ENCODE results near the gene DACT2.

DACT2 gene

DNA sequence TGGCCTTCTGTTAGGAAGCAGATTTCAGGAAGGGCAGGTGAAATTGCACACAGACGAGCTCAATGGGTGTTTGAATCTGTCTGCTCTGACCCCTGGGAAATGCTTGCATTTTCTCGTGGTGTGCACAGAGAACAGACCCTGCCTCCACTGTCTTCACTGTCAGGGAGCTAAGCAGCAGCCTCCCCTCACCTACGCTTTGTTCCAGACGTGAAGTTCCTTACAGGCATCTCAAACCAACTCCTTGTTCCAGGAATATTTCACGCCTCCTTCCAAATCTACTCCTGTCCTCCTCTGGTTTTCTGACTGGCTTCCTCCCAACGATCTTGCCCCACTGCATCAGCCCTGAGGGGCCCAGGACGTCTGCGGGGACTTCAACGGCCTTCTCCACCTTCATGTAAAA lies 13.7 kb downstream of the DACT2 start:
- TF ChIP-seq, protein P1, sequence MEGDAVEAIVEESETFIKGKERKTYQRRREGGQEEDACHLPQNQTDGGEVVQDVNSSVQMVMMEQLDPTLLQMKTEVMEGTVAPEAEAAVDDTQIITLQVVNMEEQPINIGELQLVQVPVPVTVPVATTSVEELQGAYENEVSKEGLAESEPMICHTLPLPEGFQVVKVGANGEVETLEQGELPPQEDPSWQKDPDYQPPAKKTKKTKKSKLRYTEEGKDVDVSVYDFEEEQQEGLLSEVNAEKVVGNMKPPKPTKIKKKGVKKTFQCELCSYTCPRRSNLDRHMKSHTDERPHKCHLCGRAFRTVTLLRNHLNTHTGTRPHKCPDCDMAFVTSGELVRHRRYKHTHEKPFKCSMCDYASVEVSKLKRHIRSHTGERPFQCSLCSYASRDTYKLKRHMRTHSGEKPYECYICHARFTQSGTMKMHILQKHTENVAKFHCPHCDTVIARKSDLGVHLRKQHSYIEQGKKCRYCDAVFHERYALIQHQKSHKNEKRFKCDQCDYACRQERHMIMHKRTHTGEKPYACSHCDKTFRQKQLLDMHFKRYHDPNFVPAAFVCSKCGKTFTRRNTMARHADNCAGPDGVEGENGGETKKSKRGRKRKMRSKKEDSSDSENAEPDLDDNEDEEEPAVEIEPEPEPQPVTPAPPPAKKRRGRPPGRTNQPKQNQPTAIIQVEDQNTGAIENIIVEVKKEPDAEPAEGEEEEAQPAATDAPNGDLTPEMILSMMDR (conservative IDR thresholded peaks at IDR 0.05), result no peak
- no peak overlapping the region for H3K27ac ChIP-seq

DNA sequence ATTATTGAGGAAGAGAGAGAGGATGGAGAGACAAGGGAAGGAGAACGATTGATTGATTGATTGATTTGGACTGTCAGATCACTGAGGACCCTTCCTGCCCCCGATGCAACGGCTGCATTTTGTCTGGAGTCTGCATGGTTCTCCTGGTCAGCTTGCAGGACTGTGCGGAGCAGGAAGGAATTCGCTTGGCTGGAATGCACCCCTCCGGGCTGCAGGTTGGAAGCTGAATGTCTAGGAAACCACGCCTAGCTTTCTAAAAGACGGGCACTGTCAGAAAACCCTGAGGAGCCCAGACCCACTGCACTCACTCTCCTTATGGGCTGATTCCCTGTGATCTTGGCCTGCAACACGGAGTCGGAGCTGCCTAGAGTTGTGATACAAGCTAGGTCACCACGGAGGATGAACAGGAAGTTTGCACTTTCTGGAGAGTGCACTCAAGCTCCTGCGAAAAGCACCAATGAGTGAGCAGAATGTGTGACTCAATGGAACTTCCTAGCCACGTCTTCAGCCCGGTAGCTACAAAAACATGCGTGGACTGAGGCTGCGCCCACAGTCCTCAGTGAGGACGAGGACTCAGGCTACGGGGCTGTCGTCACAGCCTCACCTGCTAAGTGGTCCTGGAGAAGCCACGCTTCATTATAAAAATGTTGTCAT lies 14.4 kb downstream of the DACT2 start:
- no peak overlapping the region for H3K27ac ChIP-seq
- TF ChIP-seq, protein P1 (conservative IDR thresholded peaks at IDR 0.05), result no peak

DNA sequence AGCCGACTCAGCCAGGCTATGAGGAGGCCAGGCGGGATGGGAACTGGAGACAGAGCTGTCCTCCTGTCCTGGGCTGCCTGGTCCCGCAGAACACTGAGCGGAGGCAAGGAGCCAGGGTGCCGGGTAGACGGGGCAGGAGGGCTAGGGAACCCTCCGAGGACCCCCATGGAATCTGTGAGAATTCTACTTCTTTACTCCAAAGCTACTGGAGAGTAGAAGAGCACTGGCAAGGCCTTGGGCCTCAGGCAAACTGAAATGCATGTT lies 14.9 kb downstream of the DACT2 start:
- no peak overlapping the region for H3K27ac ChIP-seq
- TF ChIP-seq, protein P1 (conservative IDR thresholded peaks at IDR 0.05), result no peak

DNA sequence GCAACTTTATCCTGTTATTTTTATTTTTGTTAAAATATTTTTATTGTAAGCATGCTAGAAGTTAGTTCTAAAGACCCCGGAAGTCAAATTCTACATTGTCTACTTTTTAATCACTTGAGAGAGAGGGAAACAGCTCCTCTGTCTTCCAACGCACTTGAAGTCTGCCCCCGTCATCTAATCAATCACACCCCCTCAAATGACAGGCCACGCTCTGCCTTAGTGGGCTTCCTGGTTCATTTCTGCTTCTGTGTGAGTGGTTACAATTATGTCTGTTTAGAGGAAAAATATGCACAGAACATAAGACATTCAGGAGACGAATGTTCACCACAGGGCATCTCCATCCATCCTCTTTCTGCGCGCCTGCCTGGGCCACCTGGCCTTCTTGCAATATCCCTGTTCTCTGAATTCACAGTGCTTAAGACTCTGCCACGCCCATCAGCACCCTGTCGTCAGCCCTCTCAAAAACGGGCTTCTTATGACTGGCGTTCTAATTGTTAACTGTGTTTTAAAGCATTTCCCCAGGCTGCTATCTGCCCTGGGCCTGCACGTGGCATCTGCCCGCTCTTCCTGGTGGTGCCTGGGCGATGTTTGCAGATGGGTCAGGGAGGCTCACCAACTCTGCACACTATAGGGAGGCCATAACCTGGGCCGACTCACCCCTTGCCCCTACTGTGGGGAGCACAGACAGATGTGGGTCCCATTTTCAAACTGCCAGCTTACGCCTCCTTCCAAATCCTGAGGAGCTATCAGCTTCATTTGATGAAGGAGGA lies 15.4 kb downstream of the DACT2 start:
- no peak overlapping the region for H3K27ac ChIP-seq
- TF ChIP-seq, protein P1 (conservative IDR thresholded peaks at IDR 0.05), result no peak

DNA sequence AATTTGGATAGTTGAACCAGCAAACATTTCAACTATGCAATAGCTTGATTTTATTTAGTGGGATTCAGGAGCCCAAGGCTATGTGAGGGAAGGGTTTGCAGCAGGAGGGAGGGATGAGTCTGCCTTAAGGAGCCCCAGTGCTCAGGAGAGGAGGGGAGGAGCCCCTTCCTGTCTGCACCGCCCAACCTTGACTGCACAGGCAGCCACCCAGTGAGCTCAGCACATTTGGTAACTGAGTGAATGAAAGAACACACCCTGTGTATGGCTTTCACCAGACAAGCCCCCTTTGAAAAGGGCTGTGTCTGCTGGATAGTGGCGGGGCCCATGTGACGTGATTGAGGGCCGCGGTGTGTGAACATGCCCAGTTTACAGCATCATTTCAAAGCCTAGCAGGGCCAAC lies 17.0 kb downstream of the DACT2 start:
- TF ChIP-seq, protein P1 (conservative IDR thresholded peaks at IDR 0.05), result no peak
- H3K27ac ChIP-seq, result no peak overlapping the region

DNA sequence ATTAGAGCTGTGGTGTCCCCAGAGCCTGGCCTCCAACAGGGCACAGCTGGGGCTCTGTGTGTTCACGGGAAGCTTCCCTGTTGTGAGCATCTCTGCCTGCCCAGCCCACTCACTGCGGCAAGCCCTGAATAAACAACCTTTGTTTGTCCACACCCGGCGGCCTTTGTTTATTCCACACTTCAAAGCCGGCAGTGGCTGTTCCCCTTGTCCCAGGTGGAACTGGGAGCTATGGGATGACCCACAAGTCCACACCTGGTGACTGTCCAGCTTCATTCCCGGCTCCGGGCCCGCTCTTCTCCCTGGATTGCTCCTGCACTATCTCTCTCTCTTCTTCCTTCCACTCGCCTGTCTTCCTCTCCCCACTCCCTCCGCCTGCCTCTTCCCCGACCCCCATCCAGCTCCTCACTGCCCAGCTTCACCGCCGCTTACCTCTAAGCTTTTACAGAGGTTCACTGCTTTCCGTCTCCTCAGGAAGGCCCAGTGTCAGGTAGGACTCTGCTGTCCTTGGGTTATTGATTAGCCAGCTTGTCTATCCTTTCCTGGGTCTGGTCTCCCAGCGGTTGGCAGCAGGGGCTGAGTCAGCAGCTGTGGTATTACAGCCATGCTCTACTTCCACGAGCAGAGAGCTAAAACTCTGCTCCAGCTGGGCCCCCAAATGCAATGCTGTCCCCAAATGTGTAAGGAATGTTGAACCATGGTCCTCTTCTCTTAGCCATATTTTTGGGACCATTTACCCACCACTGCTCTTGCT lies 17.8 kb downstream of the DACT2 start:
- TF ChIP-seq, protein P1 (conservative IDR thresholded peaks at IDR 0.05), result no peak
- H3K27ac ChIP-seq, result no peak overlapping the region

DNA sequence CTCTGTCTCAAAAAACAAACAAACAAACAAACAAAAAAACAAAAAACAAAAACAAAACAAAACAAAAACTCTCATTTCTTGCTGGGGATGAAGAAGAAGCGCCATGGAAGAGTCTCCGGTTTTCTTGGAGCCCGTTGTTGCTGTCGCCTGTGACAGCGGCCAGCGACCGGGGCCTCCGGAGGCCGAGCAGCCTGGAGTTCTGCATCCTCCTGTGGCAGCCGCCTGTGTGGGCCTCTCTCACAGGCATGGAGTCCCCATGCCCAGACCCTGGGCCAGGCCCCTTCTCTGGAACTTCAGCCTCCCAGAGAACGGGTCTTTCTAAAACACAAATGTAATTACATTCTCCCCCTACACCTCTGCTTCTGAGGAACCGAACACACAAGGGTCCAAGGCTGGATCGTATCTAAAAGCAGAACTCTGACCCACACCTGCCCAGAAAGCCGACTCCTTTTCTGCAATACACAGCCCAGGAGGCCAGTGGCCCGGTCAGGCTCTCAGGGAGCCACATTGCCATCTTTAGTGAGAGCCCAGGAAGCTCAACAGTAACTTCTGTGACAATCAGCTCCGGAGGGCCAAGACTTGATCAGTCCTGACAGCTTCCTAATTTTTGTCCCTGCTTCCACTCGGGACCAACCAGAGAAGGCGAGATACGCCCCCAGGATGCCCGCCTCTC lies 18.5 kb downstream of the DACT2 start:
- H3K27ac ChIP-seq, result no peak overlapping the region
- TF ChIP-seq, protein P1 (conservative IDR thresholded peaks at IDR 0.05), result no peak
